ENCODE data around the gene PLEKHH3.
A peak's percentile ranks its signal among the peaks of the same experiment; 100 is the strongest.

The PLEKHH3 gene

GRCh38 chr17:42676424-42677011 is at the start of gene PLEKHH3:
Gene PLEKHH3 (minus strand): TSS chr17:42676994. CDS start chr17:42676563, 431 bp downstream.
- Mint-ChIP-seq H3K4me1 (ENCODE audit: low read depth) (peaks cover 44% of the 10 kb centered on the region), H3K36me3 (no peaks in the 10 kb centered on the region), H3K9me3 (ENCODE audit: low read depth) (no peaks in the 10 kb centered on the region), H3K27me3 (peaks cover 16% of the 10 kb centered on the region), H3K27ac (peak within 1 kb of the TSS; percentile 41), H3K4me3 (peak within 1 kb of the TSS; percentile 90)

DNA sequence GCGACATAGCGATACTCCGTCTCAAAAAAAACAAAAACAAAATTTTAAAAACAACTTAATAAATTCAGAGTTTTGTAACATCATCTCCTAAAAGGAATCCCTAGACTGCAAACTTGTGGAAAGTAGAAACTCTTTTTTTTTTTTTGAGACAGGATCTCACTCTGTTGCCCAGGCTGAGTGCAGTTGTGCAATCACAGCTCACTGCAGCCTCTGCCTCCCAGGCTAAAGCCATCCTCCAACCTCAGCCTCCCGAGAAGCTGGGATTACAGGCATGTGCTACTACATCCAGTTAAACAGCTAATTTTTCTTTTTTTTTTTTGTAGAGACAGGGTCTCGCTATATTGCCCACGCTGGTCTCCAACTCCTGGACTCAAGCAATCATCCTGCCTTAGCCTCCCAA is 48.3 kb upstream of the PLEKHH3 start:
- H3K4me3 Mint-ChIP-seq, result no peak overlapping the region
- peaks cover 16% of the 10 kb centered on the region for H3K36me3 Mint-ChIP-seq
- no peak overlapping the region for H3K27ac Mint-ChIP-seq
- H3K27me3 Mint-ChIP-seq, result no peaks in the 10 kb centered on the region
- peaks cover 3% of the 10 kb centered on the region for H3K4me1 Mint-ChIP-seq (ENCODE audit: low read depth)
- H3K9me3 Mint-ChIP-seq (ENCODE audit: low read depth), result no peaks in the 10 kb centered on the region

DNA sequence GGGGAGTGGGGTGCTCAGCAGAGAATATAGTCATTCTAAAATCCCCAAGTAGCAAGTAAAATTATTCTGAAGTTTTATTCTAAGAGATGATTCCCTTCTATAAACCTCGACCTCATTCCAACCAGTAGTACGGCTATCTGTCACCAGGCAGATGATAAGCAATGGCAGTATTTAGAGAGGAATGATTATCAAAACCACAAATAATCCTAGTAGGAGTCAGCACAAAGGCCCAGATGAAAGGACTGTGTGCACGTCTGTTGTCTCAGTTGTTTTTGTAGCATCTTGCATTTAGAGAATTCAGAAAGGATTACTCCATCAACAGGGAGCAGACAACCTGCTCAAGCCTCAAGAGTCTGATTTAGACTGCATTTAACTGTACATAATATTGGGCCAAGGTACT is 46.8 kb upstream of the PLEKHH3 start:
- peaks cover 3% of the 10 kb centered on the region for H3K4me1 Mint-ChIP-seq (ENCODE audit: low read depth)
- H3K27me3 Mint-ChIP-seq, result no peaks in the 10 kb centered on the region
- H3K36me3 Mint-ChIP-seq, result peaks cover 17% of the 10 kb centered on the region
- no peaks in the 10 kb centered on the region for H3K9me3 Mint-ChIP-seq (ENCODE audit: low read depth)
- no peak overlapping the region for H3K27ac Mint-ChIP-seq
- no peak overlapping the region for H3K4me3 Mint-ChIP-seq

DNA sequence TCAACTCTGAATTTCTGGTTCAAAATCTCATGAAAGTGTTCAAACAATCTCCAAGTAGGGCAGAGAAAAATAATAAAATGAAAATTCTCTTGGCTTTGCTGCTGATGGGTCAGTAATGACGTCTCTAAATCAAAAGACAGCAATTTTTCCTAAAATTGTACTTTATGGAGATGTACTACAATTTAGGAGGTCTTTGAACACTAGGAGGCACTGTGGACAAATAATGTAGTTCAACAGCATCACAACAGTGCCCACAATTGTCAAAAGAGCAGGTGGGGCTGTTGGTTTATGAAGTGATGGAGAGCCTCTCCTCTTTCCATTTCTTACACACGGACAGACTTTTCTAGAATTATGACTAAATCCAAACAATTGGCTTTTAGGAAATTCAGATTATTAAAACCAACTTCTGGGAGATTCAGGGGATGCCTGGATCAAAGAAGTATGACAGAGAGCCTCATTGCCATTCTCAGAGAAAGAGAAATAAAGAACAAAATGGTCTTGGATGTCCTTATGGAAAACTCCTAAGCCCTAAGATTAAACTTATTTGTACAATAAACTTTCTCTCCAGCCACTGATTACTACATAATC is 44.3 kb upstream of the PLEKHH3 start:
- Mint-ChIP-seq H3K27me3 (no peaks in the 10 kb centered on the region), H3K27ac (no peak overlapping the region), H3K36me3 (peaks cover 31% of the 10 kb centered on the region), H3K4me3 (no peak overlapping the region), H3K9me3 (ENCODE audit: low read depth) (no peaks in the 10 kb centered on the region), H3K4me1 (ENCODE audit: low read depth) (peaks cover 3% of the 10 kb centered on the region)

DNA sequence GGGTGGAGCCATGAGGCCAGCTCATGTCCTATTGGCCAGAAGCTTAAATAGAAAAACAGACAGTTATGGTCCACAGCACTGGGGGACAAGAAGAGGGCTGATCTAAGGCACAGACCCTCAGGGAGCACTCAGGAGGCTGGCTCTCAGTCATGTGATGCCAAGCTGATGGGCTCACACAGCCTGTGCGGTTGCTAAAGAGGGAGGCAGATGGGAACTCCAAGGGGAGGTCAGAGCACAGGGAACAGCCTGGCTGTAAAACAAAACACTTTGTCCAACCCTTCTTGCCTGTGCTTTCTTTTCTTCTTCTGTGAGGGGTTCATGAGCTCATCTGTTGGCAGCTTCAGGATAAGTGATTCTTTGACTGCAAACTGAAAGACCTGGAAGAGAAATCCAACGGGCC is 32.8 kb upstream of the PLEKHH3 start:
- Mint-ChIP-seq H3K9me3 (ENCODE audit: low read depth) (no peaks in the 10 kb centered on the region), H3K27me3 (no peaks in the 10 kb centered on the region), H3K27ac (no peak overlapping the region), H3K36me3 (peaks cover 34% of the 10 kb centered on the region), H3K4me3 (no peak overlapping the region), H3K4me1 (ENCODE audit: low read depth) (peaks cover 21% of the 10 kb centered on the region)

DNA sequence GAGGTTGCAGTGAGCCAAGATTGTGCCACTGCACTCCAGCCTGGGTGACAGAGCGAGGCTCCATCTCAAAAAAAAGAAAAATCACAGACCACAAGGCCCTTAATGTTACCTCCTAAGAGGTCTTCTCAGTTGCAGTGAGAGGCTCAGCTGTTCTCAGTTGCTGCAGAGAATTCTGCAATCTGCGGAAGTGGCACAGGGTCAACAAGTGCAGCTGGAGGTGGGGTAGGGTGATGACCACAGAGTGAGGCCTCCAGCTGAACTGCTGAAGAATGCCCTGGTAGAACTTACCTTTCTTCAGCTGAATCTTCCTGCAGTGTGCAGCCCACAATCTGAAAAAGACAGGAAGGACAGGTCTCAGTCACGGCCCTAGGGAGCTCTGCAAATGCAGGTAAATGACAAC is 31.8 kb upstream of the PLEKHH3 start:
- peaks cover 21% of the 10 kb centered on the region for H3K4me1 Mint-ChIP-seq (ENCODE audit: low read depth)
- H3K9me3 Mint-ChIP-seq (ENCODE audit: low read depth), result no peaks in the 10 kb centered on the region
- no peak overlapping the region for H3K27ac Mint-ChIP-seq
- H3K36me3 Mint-ChIP-seq, result peaks cover 36% of the 10 kb centered on the region
- no peaks in the 10 kb centered on the region for H3K27me3 Mint-ChIP-seq
- no peak overlapping the region for H3K4me3 Mint-ChIP-seq

- peaks cover 37% of the 10 kb centered on the region for H3K36me3 Mint-ChIP-seq
- H3K27me3 Mint-ChIP-seq, result no peaks in the 10 kb centered on the region
- H3K27ac Mint-ChIP-seq, result no peak overlapping the region
- H3K4me1 Mint-ChIP-seq (ENCODE audit: low read depth), result peaks cover 21% of the 10 kb centered on the region
- H3K4me3 Mint-ChIP-seq, result peak overlapping the region; percentile 28
- H3K9me3 Mint-ChIP-seq (ENCODE audit: low read depth), result no peaks in the 10 kb centered on the region
These were observed 29.9 kb upstream of the PLEKHH3 start for GRCh38 chr17:42706732-42707131.

- Mint-ChIP-seq H3K27ac (no peak overlapping the region), H3K4me1 (ENCODE audit: low read depth) (peaks cover 21% of the 10 kb centered on the region), H3K27me3 (no peaks in the 10 kb centered on the region), H3K9me3 (ENCODE audit: low read depth) (no peaks in the 10 kb centered on the region), H3K4me3 (no peak overlapping the region), H3K36me3 (peaks cover 35% of the 10 kb centered on the region)
These were observed 28.2 kb upstream of the PLEKHH3 start for GRCh38 chr17:42704837-42705494.

DNA sequence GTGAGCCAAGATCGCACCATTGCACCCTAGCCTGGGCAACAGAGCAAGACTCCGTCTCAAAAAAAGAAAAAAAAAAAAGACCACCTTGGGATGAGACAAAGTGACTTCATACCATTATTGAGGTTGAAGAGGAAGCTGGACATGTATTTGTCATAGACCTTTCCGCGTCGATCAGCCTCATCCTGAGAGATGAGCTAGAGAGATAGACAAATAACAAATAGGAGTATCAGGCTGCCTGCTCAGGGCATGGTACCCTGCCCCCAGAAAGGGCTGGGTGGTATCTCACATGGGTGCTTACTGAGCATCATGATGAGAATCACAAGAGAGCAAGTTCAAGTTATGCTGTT is 27.7 kb upstream of the PLEKHH3 start:
- H3K4me1 Mint-ChIP-seq (ENCODE audit: low read depth), result peaks cover 21% of the 10 kb centered on the region
- no peak overlapping the region for H3K4me3 Mint-ChIP-seq
- no peaks in the 10 kb centered on the region for H3K9me3 Mint-ChIP-seq (ENCODE audit: low read depth)
- peaks cover 35% of the 10 kb centered on the region for H3K36me3 Mint-ChIP-seq
- no peaks in the 10 kb centered on the region for H3K27me3 Mint-ChIP-seq
- no peak overlapping the region for H3K27ac Mint-ChIP-seq

DNA sequence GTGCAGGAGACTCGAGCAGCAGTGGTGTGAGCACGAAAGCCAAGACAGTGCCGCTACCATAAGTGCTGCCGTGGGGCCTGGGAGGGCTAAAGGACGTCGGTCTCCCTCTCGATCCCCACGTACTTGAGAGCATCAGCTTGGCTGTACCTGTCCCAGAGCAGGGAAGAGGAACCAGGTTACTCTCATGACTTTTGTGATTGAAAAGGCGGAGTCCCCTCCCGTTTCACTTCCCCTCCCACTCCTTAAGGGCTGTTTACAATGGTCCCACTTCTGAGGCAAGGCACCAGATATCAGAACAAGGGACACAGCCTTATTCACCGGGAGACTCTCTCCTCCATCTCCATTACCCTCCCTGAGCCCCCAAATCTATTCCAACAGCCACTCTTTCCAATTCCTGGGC is 25.7 kb upstream of the PLEKHH3 start:
- Mint-ChIP-seq H3K9me3 (ENCODE audit: low read depth) (no peaks in the 10 kb centered on the region), H3K27ac (no peak overlapping the region), H3K4me3 (no peak overlapping the region), H3K36me3 (peaks cover 25% of the 10 kb centered on the region), H3K27me3 (no peaks in the 10 kb centered on the region), H3K4me1 (ENCODE audit: low read depth) (peaks cover 14% of the 10 kb centered on the region)

DNA sequence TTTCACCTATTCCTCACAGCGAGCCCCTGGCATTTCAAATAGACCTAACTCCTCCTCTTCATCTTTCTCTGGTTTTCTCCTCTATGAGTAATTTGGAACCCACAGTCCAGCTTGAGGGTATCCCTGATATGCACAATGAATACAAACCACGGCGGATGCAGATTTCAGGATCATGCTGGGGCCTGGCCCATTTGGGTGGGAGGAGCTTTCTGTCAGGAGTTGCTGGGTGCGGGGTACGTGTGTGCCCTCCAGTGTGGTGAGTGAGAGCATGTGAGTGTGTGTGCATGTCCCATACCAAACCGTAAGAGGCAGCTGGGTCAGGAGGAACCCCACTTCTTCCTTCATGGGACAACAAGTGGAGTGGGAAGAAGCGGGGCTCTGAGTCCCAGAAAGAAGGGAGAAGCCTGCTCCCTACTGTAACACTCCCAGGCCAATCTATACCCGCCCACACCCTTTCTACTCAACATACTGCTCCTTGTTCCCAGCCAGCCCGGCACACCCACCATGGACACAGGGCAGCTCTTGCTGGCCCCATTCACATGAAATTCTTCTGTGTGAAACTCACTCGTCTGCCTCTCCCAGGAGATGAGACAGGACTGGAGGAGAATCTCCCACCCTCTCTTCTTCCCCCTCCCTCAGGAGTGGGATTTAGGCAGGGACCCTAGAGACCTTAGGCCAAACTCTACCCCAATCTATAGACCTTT is 23.9 kb upstream of the PLEKHH3 start:
- Mint-ChIP-seq H3K4me1 (ENCODE audit: low read depth) (peaks cover 1% of the 10 kb centered on the region), H3K36me3 (peaks cover 25% of the 10 kb centered on the region), H3K4me3 (no peak overlapping the region), H3K27me3 (no peaks in the 10 kb centered on the region), H3K9me3 (ENCODE audit: low read depth) (no peaks in the 10 kb centered on the region), H3K27ac (no peak overlapping the region)

GRCh38 chr17:42699415-42699740 is 22.6 kb upstream of the PLEKHH3 start:
- H3K36me3 Mint-ChIP-seq, result peaks cover 18% of the 10 kb centered on the region
- no peak overlapping the region for H3K27ac Mint-ChIP-seq
- no peaks in the 10 kb centered on the region for H3K9me3 Mint-ChIP-seq (ENCODE audit: low read depth)
- H3K4me1 Mint-ChIP-seq (ENCODE audit: low read depth), result no peaks in the 10 kb centered on the region
- H3K27me3 Mint-ChIP-seq, result no peaks in the 10 kb centered on the region
- H3K4me3 Mint-ChIP-seq, result no peak overlapping the region

DNA sequence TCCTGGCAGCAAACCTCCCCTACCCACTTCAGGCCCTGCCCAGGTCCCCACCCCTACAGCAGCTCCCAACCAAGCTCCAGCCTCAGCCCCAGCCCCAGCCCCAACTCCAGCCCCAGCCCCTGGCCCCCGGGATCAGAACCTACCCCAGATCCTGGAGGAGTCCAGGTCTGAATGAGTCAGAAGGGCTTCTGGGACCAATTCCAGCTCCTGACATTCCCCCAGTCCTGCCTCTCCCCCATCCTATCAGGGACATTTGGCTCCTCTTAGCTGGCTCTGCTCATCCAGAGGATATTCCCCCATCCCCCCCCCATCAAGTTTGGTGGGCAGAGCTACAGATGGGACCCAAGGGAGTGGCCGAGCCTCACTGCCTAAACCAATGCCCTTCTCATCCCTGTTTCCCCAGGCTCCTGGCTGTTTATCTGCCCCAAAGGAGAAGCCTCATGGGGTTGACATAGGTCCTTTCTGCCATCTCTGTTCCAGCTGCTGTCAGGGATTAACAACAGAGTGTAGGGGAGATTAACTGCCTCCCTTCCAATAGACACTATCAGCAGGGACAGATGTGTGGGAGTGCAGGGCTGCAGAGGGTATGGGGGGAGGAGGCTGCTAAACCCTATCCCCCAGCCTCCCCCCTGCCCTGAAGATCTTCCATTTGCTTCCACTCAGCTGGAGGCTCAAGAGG is 22.1 kb upstream of the PLEKHH3 start:
- Mint-ChIP-seq H3K36me3 (peaks cover 16% of the 10 kb centered on the region), H3K27ac (no peak overlapping the region), H3K4me1 (ENCODE audit: low read depth) (no peaks in the 10 kb centered on the region), H3K27me3 (no peaks in the 10 kb centered on the region), H3K4me3 (no peak overlapping the region), H3K9me3 (ENCODE audit: low read depth) (no peaks in the 10 kb centered on the region)

DNA sequence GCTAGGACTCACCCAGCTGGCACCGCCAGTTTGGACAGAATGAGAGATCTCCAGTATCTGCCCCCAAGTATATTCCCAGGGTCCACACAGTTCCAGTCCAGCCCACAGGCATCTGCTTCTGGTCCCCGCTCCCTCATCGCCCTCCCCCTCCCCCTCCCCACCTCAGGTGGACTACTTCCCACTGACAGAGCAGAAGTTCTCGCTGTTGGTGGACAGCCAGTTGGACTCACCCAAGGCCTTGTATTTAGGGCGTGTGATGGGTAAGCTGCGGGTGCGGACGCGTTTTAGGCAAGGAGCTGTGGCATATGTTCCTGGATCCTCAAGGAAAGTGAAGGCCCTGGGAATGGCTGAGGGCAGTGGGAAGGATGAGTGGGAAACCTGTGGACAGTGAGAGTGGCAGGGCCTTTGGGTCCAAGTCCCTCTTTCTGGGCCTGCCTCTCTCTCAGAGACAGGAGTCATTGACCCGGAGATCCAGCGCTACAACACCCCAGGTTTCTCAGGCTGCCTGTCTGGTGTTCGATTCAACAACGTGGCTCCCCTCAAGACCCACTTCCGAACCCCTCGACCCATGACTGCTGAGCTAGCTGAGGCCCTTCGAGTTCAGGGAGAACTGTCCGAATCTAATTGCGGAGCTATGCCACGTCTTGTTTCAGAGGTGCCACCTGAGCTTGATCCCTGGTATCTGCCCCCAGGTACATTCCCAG is 20.5 kb upstream of the PLEKHH3 start:
- Mint-ChIP-seq H3K36me3 (peaks cover 7% of the 10 kb centered on the region), H3K4me1 (ENCODE audit: low read depth) (no peaks in the 10 kb centered on the region), H3K9me3 (ENCODE audit: low read depth) (no peaks in the 10 kb centered on the region), H3K4me3 (no peak overlapping the region), H3K27ac (no peak overlapping the region), H3K27me3 (no peaks in the 10 kb centered on the region)
